Thyroid gland (tissue), 4 donors: Measurements from ENCODE around the gene ZNF669.

Source experiments
- CTCF ChIP-seq, 6 experiments: fragments of 200-600 bp in 3 of 6; fragments of 450-650 bp in 3 of 6; sonication (generic) in 3 of 6; IDR thresholded peaks; one replicate each; pipeline ENCODE4 v1.5.1; 2016 to 2019; ENCODE audit warnings: antibody characterized with exemption in 6 of 6, mild to moderate bottlenecking in 2 of 6, inconsistent platforms in 1 of 6, moderate library complexity in 1 of 6
- POLR2A ChIP-seq, 2 donors: fragments of 450-650 bp; IDR thresholded peaks; one replicate each; pipeline ENCODE4 v1.6.1; 2017; ENCODE audit warnings: antibody characterized with exemption in 2 of 2, mild to moderate bottlenecking in 2 of 2, moderate library complexity in 1 of 2

GRCh38 chr1:247111259-247111699 lies 7.1 kb upstream of the ZNF669 start:
- no peak for TF ChIP-seq CTCF (IDR thresholded peaks at IDR 0.05)
- TF ChIP-seq POLR2A (IDR thresholded peaks at IDR 0.05) = no peak
